GM18498 (cell line): ENCODE results near the gene TIMM9.
"Not testable (repeated sequence)": the region's sequence is repeated elsewhere in the genome, so short reads cannot be mapped to it uniquely, and the experiment has no call there.

Experiments
- ATAC-seq: cut with Tn5 transposase; IDR thresholded peaks from one replicate; pipeline ENCODE4 v1.9.1; 2021; ENCODE audit warnings: mild to moderate bottlenecking, moderate library complexity; ENCODE audit not compliant: unreplicated experiment

TIMM9 gene

GRCh38 chr14:58427281-58428117 lies at the start of gene TIMM9, which contains the start of gene KIAA0586:
TSS of gene TIMM9 (minus strand) at chr14:58427531. CDS start at chr14:58411945, 15,586 bp downstream.
TSS of gene KIAA0586 (plus strand) at chr14:58427719. CDS start at chr14:58428265, 546 bp downstream.
- peak; percentile 91 for ATAC-seq

- ATAC-seq, result no peak
These were observed 49.0 kb upstream of the TIMM9 start for GRCh38 chr14:58476320-58476719.

- no peak for ATAC-seq
These were observed 42.0 kb upstream of the TIMM9 start for GRCh38 chr14:58469309-58469708.

- ATAC-seq, result no peak
These were observed 40.2 kb upstream of the TIMM9 start for GRCh38 chr14:58467575-58467974.

GRCh38 chr14:58466459-58466858 lies 39.1 kb upstream of the TIMM9 start:
- no peak for ATAC-seq

GRCh38 chr14:58465421-58465820 lies 38.1 kb upstream of the TIMM9 start:
- ATAC-seq, result no peak

GRCh38 chr14:58464652-58465051 lies 37.3 kb upstream of the TIMM9 start:
- no peak for ATAC-seq

- ATAC-seq, result no peak
These were observed 35.8 kb upstream of the TIMM9 start for GRCh38 chr14:58463147-58463546.

- ATAC-seq, result no peak
These were observed 33.4 kb upstream of the TIMM9 start for GRCh38 chr14:58460772-58461171.

- no peak for ATAC-seq
These were observed 28.4 kb upstream of the TIMM9 start for GRCh38 chr14:58455593-58456265.

GRCh38 chr14:58444627-58445026 lies 17.3 kb upstream of the TIMM9 start:
- no peak for ATAC-seq

- no peak for ATAC-seq
These were observed 12.1 kb upstream of the TIMM9 start for GRCh38 chr14:58439476-58439875.

GRCh38 chr14:58430156-58430555 lies 2.8 kb upstream of the TIMM9 start:
- no peak for ATAC-seq

GRCh38 chr14:58428118-58428683 lies 870 bp upstream of the TIMM9 start:
- ATAC-seq, result no peak

- peak; percentile 44 for ATAC-seq
These were observed 556 bp downstream of the TIMM9 start for GRCh38 chr14:58426670-58427280.

GRCh38 chr14:58416934-58417333 lies 10.4 kb downstream of the TIMM9 start:
- ATAC-seq, result not testable (repeated sequence)

- ATAC-seq, result no peak
These were observed 11.4 kb downstream of the TIMM9 start for GRCh38 chr14:58415636-58416547.

- ATAC-seq, result no peak
These were observed 12.5 kb downstream of the TIMM9 start for GRCh38 chr14:58414845-58415244.

GRCh38 chr14:58408681-58409215 lies 18.6 kb downstream of the TIMM9 start:
- no peak for ATAC-seq

GRCh38 chr14:58401587-58401986 lies 25.7 kb downstream of the TIMM9 start:
- ATAC-seq, result no peak
